LNCAP (cell line): ENCODE data around the gene PDLIM7.

Experiments
- CTCF ChIP-seq: fragments of 450-650 bp; IDR thresholded peaks from 2 replicates; pipeline ENCODE4 v1.5.1; 2017; ENCODE audit warnings: mild to moderate bottlenecking

PDLIM7 gene

GRCh38 chr5:177469750-177470525 lies 27.5 kb downstream of the PDLIM7 start:
- TF ChIP-seq CTCF: no peak

- no peak for TF ChIP-seq CTCF
Measured at GRCh38 chr5:177468685-177469628, 28.4 kb downstream of the PDLIM7 start.

GRCh38 chr5:177468329-177468684 lies 29.1 kb downstream of the PDLIM7 start:
- no peak for TF ChIP-seq CTCF

GRCh38 chr5:177467436-177467835 lies 30.0 kb downstream of the PDLIM7 start:
- no peak for TF ChIP-seq CTCF

- no peak for TF ChIP-seq CTCF
Measured at GRCh38 chr5:177466861-177467260, 30.5 kb downstream of the PDLIM7 start.

GRCh38 chr5:177465044-177465443 lies 32.4 kb downstream of the PDLIM7 start:
- TF ChIP-seq CTCF: no peak

GRCh38 chr5:177462021-177462670 lies 35.3 kb downstream of the PDLIM7 start:
- TF ChIP-seq CTCF: no peak
